ENCODE results near the gene USP3.
"Not testable (repeated sequence)": the region's sequence is repeated elsewhere in the genome, so short reads cannot be mapped to it uniquely, and the experiment has no call there.

USP3 gene

GRCh38 chr15:63517202-63517601 is 12.8 kb downstream of the USP3 start:
- DNase-seq, result no peak

GRCh38 chr15:63517628-63518027 is 13.2 kb downstream of the USP3 start:
- DNase-seq, result no peak

GRCh38 chr15:63519041-63519440 is 14.6 kb downstream of the USP3 start:
- DNase-seq, result no peak

GRCh38 chr15:63519548-63520178 is 15.3 kb downstream of the USP3 start:
- no peak for DNase-seq

- DNase-seq, result not testable (repeated sequence)
These were observed 16.1 kb downstream of the USP3 start for GRCh38 chr15:63520462-63520861.

GRCh38 chr15:63522225-63522578 is 17.8 kb downstream of the USP3 start:
- peak; percentile 67 for DNase-seq

- peak; percentile 31 for DNase-seq
These were observed 19.1 kb downstream of the USP3 start for GRCh38 chr15:63523306-63523990.

GRCh38 chr15:63524316-63525015 is 20.1 kb downstream of the USP3 start:
- DNase-seq, result peak; percentile 28

- DNase-seq, result no peak
These were observed 22.0 kb downstream of the USP3 start for GRCh38 chr15:63526401-63526800.

GRCh38 chr15:63528138-63528659 is 23.8 kb downstream of the USP3 start:
- no peak for DNase-seq

GRCh38 chr15:63530235-63530634 is 25.8 kb downstream of the USP3 start:
- DNase-seq, result no peak

GRCh38 chr15:63530752-63531299 is 26.4 kb downstream of the USP3 start:
- DNase-seq, result no peak

- DNase-seq, result no peak
These were observed 27.2 kb downstream of the USP3 start for GRCh38 chr15:63531586-63531985.

- DNase-seq, result peak; percentile 22
These were observed 27.9 kb downstream of the USP3 start for GRCh38 chr15:63532307-63532744.

- not testable (repeated sequence) for DNase-seq
These were observed 30.5 kb downstream of the USP3 start for GRCh38 chr15:63534888-63535287.

GRCh38 chr15:63535689-63536088 is 31.3 kb downstream of the USP3 start:
- no peak for DNase-seq

GRCh38 chr15:63538876-63539275 is 34.5 kb downstream of the USP3 start:
- no peak for DNase-seq

- DNase-seq, result no peak
These were observed 35.1 kb downstream of the USP3 start for GRCh38 chr15:63539521-63539920.

GRCh38 chr15:63539998-63540397 is 35.6 kb downstream of the USP3 start:
- DNase-seq, result no peak

- DNase-seq, result no peak
These were observed 36.1 kb downstream of the USP3 start for GRCh38 chr15:63540449-63540848.

- no peak for DNase-seq
These were observed 40.0 kb downstream of the USP3 start for GRCh38 chr15:63544258-63545026.

- DNase-seq, result no peak
These were observed 41.1 kb downstream of the USP3 start for GRCh38 chr15:63545520-63545919.

GRCh38 chr15:63551400-63551799 is 47.0 kb downstream of the USP3 start:
- no peak for DNase-seq
